ENCODE measurements around the gene CMIP.

Gene CMIP

DNA sequence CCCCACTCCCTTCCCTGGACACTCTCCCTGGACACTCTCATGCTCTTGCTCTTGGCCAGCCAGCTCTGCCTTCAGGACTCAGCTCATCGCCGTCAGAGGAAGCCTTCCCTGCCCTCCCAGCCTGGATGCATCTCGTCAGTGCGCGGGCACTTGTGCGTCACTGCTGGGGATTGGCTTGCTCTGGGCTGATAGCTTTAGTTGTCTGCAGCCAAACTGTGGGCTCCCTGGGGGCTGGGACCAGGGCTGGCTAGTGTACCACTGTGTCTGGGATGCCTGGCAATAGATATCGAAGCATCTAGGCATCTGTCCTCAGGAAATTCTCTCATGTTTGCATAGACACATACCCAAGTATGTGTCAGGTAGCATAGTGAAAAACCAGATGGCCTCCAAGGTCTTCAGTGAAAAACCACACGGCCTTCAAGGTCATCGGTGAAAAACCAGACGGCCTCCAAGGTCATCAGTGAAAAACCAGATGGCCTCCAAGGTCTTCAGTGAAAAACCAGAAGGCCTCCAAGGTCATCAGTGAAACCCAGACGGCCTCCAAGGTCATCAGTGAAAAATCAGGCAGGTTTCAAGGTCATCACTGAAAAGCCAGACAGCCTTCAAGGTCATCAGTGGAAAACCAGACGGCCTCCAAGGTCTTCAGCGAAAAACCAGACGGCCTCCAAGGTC lies 72.0 kb downstream of the CMIP start:
- no peak for DNase-seq
- Histone ChIP-seq H3K4me1 (ENCODE audit: insufficient read depth, low read length) (no peaks in the 10 kb centered on the region), H3K36me3 (ENCODE audit: insufficient read depth, low read length) (peaks cover 29% of the 10 kb centered on the region), H3K79me2 (ENCODE audit: insufficient read depth, low read length) (peaks cover 90% of the 10 kb centered on the region), H3K27me3 (ENCODE audit: insufficient read depth, low read length, poor library complexity) (no peaks in the 10 kb centered on the region), H2AFZ (ENCODE audit: low read depth, low read length) (no peak overlapping the region), H3K27ac (ENCODE audit: low read length) (no peak overlapping the region), H4K20me1 (ENCODE audit: insufficient read depth, low read length) (peaks cover 82% of the 10 kb centered on the region), H3K9me3 (ENCODE audit: insufficient read depth, low read length, severe bottlenecking) (no peaks in the 10 kb centered on the region), H3K9ac (ENCODE audit: low read depth, low read length) (no peak overlapping the region), H3K4me3 (ENCODE audit: low read depth in 1 of 2, low read length in 2 of 2) (no peak overlapping the region), H3K4me2 (ENCODE audit: insufficient read depth, low read length) (no peak overlapping the region)
- TF ChIP-seq, protein P1, sequence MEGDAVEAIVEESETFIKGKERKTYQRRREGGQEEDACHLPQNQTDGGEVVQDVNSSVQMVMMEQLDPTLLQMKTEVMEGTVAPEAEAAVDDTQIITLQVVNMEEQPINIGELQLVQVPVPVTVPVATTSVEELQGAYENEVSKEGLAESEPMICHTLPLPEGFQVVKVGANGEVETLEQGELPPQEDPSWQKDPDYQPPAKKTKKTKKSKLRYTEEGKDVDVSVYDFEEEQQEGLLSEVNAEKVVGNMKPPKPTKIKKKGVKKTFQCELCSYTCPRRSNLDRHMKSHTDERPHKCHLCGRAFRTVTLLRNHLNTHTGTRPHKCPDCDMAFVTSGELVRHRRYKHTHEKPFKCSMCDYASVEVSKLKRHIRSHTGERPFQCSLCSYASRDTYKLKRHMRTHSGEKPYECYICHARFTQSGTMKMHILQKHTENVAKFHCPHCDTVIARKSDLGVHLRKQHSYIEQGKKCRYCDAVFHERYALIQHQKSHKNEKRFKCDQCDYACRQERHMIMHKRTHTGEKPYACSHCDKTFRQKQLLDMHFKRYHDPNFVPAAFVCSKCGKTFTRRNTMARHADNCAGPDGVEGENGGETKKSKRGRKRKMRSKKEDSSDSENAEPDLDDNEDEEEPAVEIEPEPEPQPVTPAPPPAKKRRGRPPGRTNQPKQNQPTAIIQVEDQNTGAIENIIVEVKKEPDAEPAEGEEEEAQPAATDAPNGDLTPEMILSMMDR (IDR thresholded peaks at IDR 0.05; ENCODE audit: borderline replicate concordance, extremely low read depth, low read length, poor library complexity, severe bottlenecking), result no peak
- no peak for TF ChIP-seq EZH2 (IDR thresholded peaks at IDR 0.05; ENCODE audit: borderline replicate concordance, low read depth, low read length, severe bottlenecking)
- ATAC-seq (ENCODE audit: insufficient read depth, low read depth), result no peak

- peaks cover 85% of the 10 kb centered on the region for H4K20me1 ChIP-seq (ENCODE audit: insufficient read depth, low read length)
- no peaks in the 10 kb centered on the region for H3K27me3 ChIP-seq (ENCODE audit: insufficient read depth, low read length, poor library complexity)
- ATAC-seq (ENCODE audit: insufficient read depth, low read depth), result no peak
- H3K4me2 ChIP-seq (ENCODE audit: insufficient read depth, low read length), result no peak overlapping the region
- no peak overlapping the region for H2AFZ ChIP-seq (ENCODE audit: low read depth, low read length)
- H3K4me3 ChIP-seq (ENCODE audit: low read depth in 1 of 2, low read length in 2 of 2), result no peak overlapping the region
- DNase-seq, result no peak
- peaks cover 31% of the 10 kb centered on the region for H3K36me3 ChIP-seq (ENCODE audit: insufficient read depth, low read length)
- TF ChIP-seq EZH2 (IDR thresholded peaks at IDR 0.05; ENCODE audit: borderline replicate concordance, low read depth, low read length, severe bottlenecking), result no peak
- no peak overlapping the region for H3K9ac ChIP-seq (ENCODE audit: low read depth, low read length)
- no peaks in the 10 kb centered on the region for H3K9me3 ChIP-seq (ENCODE audit: insufficient read depth, low read length, severe bottlenecking)
- no peak overlapping the region for H3K27ac ChIP-seq (ENCODE audit: low read length)
- H3K79me2 ChIP-seq (ENCODE audit: insufficient read depth, low read length), result peaks cover 90% of the 10 kb centered on the region
- peaks cover 4% of the 10 kb centered on the region; the same call in 1 of the 2 replicates for H3K4me1 ChIP-seq (ENCODE audit: insufficient read depth, low read length)
These were observed 72.5 kb downstream of the CMIP start for GRCh38 chr16:81517150-81517499.

DNA sequence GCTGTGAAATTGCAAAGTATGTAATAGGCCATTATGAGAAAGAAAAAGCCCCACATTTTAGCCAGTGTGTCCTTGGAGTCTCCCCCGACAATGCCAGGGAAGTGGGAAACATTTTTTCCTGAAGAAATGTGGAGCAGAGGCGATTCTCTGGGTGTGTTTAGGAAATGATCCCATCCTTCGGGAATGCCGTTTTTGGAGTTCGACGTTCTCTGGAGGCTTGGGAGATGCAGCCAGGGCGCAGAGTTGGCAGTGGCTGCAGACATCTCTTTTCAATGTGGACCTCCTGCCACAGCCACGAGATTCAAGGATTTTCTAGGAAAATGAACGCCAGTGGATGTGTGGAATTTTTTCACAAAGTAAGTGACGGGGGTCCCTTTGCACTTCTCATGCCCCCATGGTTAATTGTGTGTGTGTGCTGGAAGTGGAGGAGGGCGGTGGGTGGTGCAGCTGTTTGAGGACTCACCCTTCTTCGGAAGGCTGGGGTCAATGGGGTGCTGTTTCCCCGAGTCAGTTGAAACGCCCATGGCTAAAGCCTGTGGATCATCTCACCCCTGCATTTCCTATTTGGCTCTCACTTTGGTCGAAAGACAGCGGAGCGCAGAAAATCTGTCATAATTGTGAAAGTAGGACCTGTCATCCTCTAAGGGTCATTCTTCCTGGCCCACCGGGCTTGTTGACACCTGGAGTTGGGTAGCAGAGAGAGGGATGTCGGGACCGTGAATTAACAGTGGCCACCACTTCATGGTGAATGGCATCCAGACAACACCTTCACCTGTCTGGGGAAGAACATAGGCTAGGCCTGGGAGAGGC lies 73.2 kb downstream of the CMIP start:
- Histone ChIP-seq H3K9me3 (ENCODE audit: insufficient read depth, low read length, severe bottlenecking) (no peaks in the 10 kb centered on the region), H3K36me3 (ENCODE audit: insufficient read depth, low read length) (peaks cover 31% of the 10 kb centered on the region), H3K4me3 (ENCODE audit: low read depth in 1 of 2, low read length in 2 of 2) (no peak overlapping the region), H3K4me1 (ENCODE audit: insufficient read depth, low read length) (peaks cover 5% of the 10 kb centered on the region; the same call in 1 of the 2 replicates), H3K79me2 (ENCODE audit: insufficient read depth, low read length) (peaks cover 92% of the 10 kb centered on the region), H3K4me2 (ENCODE audit: insufficient read depth, low read length) (no peak overlapping the region), H4K20me1 (ENCODE audit: insufficient read depth, low read length) (peaks cover 84% of the 10 kb centered on the region), H3K27me3 (ENCODE audit: insufficient read depth, low read length, poor library complexity) (no peaks in the 10 kb centered on the region), H3K27ac (ENCODE audit: low read length) (no peak overlapping the region), H2AFZ (ENCODE audit: low read depth, low read length) (no peak overlapping the region), H3K9ac (ENCODE audit: low read depth, low read length) (no peak overlapping the region)
- TF ChIP-seq EZH2 (IDR thresholded peaks at IDR 0.05; ENCODE audit: borderline replicate concordance, low read depth, low read length, severe bottlenecking), result no peak
- ATAC-seq (ENCODE audit: insufficient read depth, low read depth) (no peak), DNase-seq (no peak)

GRCh38 chr16:81518439-81518757 lies 73.8 kb downstream of the CMIP start:
- Histone ChIP-seq H3K27ac (ENCODE audit: low read length) (no peak overlapping the region), H3K36me3 (ENCODE audit: insufficient read depth, low read length) (peaks cover 33% of the 10 kb centered on the region), H2AFZ (ENCODE audit: low read depth, low read length) (no peak overlapping the region), H3K27me3 (ENCODE audit: insufficient read depth, low read length, poor library complexity) (no peaks in the 10 kb centered on the region), H3K9me3 (ENCODE audit: insufficient read depth, low read length, severe bottlenecking) (no peaks in the 10 kb centered on the region), H3K79me2 (ENCODE audit: insufficient read depth, low read length) (peaks cover 92% of the 10 kb centered on the region), H4K20me1 (ENCODE audit: insufficient read depth, low read length) (peaks cover 82% of the 10 kb centered on the region), H3K4me2 (ENCODE audit: insufficient read depth, low read length) (no peak overlapping the region), H3K4me1 (ENCODE audit: insufficient read depth, low read length) (peaks cover 5% of the 10 kb centered on the region; the same call in 1 of the 2 replicates), H3K9ac (ENCODE audit: low read depth, low read length) (no peak overlapping the region), H3K4me3 (ENCODE audit: low read depth in 1 of 2, low read length in 2 of 2) (no peak overlapping the region)
- TF ChIP-seq EZH2 (IDR thresholded peaks at IDR 0.05; ENCODE audit: borderline replicate concordance, low read depth, low read length, severe bottlenecking), result no peak
- TF ChIP-seq, protein P1 (IDR thresholded peaks at IDR 0.05; ENCODE audit: borderline replicate concordance, extremely low read depth, low read length, poor library complexity, severe bottlenecking), result no peak
- no peak for DNase-seq
- no peak for ATAC-seq (ENCODE audit: insufficient read depth, low read depth)
